Measurements from ENCODE around the gene FHAD1.

The FHAD1 gene

DNA sequence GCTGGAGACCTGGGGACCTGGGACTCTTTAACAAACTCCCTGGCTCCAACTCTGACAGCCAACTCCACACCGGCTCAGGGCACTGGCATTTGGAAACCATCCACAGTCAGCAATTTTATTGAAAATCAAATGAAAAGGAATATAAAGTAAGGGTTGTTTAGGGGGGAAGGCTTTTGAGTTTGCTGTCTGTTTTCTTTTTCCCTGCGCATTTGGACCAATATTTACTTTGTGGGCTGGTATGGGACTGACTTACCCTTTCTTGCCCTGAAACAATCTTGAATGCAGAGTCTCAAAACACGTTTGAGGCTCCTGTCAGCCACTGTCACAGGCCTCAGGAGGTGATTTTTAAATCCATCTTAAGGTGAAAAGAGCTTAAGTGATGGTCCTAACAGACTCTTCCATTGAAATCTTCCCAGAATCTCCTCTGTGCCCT, 147.3 kb downstream of the FHAD1 start:
- DNase-seq (ENCODE audit: low read depth, low spot score), result no peak

GRCh38 chr1:15397236-15397635, 150.2 kb downstream of the FHAD1 start:
- no peak for DNase-seq (ENCODE audit: low read depth, low spot score)

DNA sequence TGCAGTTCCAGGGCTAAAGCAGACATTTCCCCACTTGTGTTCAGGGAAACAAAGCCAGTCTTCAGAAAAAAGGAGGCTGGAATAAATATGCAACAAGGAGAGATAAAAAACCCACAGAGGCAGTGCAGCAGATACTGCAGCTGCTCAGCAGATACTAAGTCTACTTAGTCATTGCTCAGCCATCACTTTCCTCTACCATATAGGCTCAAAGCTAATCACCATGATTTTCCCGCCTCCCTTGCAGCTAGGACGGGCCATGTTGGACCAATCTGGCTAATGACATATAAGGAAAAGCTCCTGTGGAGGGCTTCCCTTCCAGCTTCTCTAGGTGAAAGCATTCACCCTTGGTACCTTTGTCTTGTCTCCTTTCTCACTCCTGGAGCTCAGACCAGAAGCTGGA, 152.7 kb downstream of the FHAD1 start:
- DNase-seq (ENCODE audit: low read depth, low spot score), result no peak

GRCh38 chr1:15400627-15401026, 153.6 kb downstream of the FHAD1 start:
- no peak for DNase-seq (ENCODE audit: low read depth, low spot score)

- no peak for DNase-seq (ENCODE audit: low read depth, low spot score)
Measured at GRCh38 chr1:15401391-15402055, 154.5 kb downstream of the FHAD1 start.

GRCh38 chr1:15402809-15403450, 155.9 kb downstream of the FHAD1 start:
- DNase-seq (ENCODE audit: low read depth, low spot score), result no peak

DNA sequence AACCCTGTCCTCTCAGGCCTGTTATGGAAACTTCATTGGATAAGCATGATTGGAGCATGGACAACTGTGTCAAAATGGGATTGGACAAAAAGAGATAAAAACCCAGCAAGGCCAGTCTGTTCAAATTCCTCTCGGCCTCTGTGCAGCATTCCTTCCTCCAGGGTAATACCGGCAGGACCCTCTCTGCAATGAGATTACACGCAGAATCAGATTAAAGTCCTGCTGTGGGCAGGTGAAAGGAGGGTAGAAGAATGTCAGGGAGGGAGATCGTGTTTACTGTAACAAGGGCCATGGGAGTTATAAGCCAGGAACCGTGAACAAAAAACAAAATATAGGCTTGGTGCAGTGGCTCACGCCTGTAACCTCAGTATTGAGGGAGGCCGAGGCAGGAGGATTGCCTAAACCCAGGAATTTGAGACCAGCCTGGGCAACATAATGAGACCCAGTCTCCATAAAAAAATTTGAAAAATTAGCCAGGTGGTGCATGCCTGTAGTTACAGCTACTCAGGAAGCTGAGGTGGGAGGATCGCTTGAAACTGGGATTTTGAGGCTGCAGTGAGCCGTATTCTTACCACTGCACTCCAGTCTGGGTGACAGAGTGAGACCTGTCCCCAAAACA, 157.0 kb downstream of the FHAD1 start:
- no peak for DNase-seq (ENCODE audit: low read depth, low spot score)

GRCh38 chr1:15405106-15405850, 158.3 kb downstream of the FHAD1 start:
- peak; percentile 31 for DNase-seq (ENCODE audit: low read depth, low spot score)

DNA sequence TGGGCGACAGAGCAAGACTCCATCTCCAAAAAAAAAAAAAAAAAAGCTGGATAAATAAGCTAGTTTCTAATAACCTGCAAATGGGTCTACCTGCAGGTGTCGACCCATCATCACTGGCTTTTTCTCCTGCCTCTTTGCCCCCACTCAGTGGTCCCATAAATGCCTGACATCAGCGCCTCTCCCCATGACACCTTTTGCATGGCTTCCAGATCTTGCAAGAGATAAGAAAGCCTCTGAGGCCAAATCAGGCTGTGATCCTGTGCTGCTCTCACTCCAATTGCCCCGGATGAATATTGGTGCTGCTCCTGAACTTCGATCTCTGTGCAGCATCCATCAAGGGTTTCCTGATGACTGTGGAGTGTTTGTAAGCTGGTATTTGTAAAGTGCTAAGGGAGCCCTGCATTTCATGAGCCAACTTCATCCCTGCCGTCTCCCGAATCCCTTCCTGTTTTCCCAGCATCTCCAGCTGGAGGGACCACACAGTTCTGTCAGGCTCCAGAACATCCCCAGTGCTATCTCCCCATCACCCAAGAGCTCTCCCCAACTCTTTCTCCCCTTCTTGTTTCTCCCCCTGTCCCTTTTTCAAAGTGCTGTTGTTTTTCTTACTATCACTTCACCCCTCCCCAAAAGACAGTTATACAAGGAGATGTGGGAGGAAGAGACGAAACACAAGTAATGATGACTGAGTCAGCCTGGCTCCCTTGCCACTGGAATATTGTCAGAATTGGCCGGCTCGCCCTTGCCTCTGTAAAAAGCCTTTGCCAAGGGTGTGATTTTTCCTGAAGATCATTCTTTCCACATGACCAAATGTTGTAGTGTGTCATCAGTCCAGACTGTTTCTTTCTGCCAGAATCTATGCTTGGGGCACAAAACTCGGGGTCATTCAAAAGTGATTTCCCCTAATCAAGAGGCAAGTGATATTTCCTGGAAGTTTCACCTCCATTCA, 159.9 kb downstream of the FHAD1 start:
- DNase-seq (ENCODE audit: low read depth, low spot score), result no peak

DNA sequence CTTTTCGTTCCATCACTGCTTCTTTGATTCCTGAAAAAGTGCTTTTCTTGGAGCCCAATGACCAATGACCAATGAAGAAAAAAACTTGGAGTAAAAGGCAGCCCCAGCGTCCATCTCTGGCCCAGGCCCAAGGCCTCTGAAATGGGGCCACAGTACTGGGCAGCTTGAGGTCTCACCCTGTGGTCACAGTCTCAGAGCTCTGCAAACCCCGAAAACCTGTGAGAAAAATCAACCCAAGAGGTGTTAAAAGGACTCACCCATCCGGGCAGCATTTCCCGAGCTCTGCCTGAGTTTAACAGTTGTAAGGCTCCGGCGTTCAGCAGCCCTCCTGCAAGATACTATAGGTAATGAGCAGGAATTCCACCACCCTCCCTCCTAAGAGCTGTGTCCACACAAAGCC, 160.6 kb downstream of the FHAD1 start:
- DNase-seq (ENCODE audit: low read depth, low spot score), result no peak

DNA sequence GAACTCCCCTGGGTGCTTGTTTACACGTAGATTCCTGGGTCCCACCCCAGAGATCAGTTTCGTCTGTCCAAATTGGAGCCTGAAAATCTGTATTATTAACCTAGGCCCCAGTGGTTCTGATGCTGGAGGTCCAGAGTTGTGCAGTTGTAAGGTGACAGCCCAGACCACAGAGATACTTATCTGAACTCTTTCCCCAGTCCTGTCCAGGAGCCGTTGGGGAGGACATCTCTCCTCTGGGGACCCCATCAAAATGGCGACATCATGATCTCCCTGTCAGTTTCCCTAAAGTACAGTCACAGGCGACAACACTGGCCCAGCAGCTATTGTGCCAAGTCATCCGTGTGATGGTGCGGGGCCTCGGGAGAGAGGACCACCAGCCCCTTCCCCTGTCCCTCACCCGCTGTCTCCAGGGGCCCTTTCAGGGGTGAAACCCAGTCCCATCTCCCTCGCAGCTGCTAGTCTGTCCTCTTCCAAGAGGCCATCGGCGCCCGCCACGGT, 161.9 kb downstream of the FHAD1 start:
- peak; percentile 50 for DNase-seq (ENCODE audit: low read depth, low spot score)

GRCh38 chr1:15409388-15410222, 162.6 kb downstream of the FHAD1 start, which contains the start of gene EFHD2:
Gene EFHD2 (plus strand): TSS chr1:15409888. CDS start chr1:15409972, 84 bp downstream.
- DNase-seq (ENCODE audit: low read depth, low spot score), result peak; percentile 49

GRCh38 chr1:15410223-15410883, 163.3 kb downstream of the FHAD1 start:
- DNase-seq (ENCODE audit: low read depth, low spot score), result no peak

GRCh38 chr1:15410884-15411245, 163.8 kb downstream of the FHAD1 start:
- no peak for DNase-seq (ENCODE audit: low read depth, low spot score)

- DNase-seq (ENCODE audit: low read depth, low spot score), result peak; percentile 35
Measured at GRCh38 chr1:15411593-15412137, 164.6 kb downstream of the FHAD1 start.

DNA sequence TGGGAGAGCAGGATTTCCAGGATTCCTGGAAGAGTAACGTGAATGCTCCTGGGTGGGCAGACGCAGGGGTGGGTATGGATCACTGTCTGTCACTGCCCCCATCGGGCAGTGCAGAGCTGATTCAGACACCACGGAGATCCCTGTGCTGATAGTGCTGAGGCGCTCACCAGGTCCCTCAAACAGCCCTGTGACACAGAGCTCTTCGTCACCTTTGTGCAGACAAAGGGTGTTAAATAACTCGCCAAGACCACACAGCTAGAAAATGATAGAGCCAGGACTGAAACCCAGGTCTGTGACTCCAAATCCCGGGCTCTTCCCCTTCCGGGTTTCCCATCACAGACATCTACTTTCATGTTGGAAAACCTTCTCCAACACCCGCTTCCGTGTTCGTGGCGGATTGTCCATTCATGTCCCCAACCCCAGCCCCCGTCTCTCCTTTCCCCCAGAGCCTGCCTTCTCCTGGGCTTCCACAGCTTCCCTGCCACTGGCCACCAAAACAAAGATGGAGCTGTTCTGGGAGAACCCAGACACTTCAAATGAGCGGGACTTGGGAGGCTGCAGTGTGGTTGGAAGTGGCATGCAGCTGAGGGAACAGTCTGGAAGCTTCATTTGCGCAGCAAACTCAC, 165.3 kb downstream of the FHAD1 start:
- DNase-seq (ENCODE audit: low read depth, low spot score), result peak; percentile 35

DNA sequence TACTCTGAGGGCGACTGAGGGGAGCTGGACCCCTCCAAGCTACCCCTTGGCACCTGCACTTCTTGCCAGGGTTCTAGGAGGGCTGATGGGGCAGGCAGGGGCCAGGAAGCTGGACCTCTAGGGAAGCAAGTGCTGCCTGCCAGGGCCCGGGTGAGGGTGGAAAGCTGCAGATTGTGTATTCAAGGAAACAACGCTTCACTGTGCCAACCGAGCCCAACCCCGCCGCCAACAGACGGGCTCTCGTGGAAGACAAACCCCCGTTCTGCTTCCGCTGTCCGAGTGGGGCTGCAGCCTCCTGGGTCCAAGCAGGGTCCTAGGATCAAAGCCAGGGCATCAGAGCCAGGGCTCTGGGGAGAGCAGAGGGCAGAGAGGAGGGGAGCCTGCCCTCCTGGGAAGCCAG, 165.8 kb downstream of the FHAD1 start:
- DNase-seq (ENCODE audit: low read depth, low spot score), result no peak

GRCh38 chr1:15413563-15414444, 166.8 kb downstream of the FHAD1 start:
- DNase-seq (ENCODE audit: low read depth, low spot score), result peak; percentile 39

Measured in ELF-1 (cell line).